Measurements from ENCODE around the gene OOEP. TPM values are rescaled to one million over a fixed set of nuclear protein-coding genes. Genes with fewer than 3 reads are reported as not detected.

Gene OOEP
- total RNA-seq, 1 donor from 2014 or later: not detected

- Mint-ChIP-seq H3K36me3 (ENCODE audit: low read depth, unreplicated experiment) (no peaks in the 10 kb centered on the region), H3K4me3 (ENCODE audit: unreplicated experiment) (no peak overlapping the region), H3K27me3 (ENCODE audit: unreplicated experiment) (peaks cover 3% of the 10 kb centered on the region), H3K9me3 (ENCODE audit: unreplicated experiment) (no peaks in the 10 kb centered on the region), H3K27ac (ENCODE audit: unreplicated experiment) (no peak overlapping the region), H3K4me1 (ENCODE audit: unreplicated experiment) (no peaks in the 10 kb centered on the region)
- TF ChIP-seq CTCF (IDR thresholded peaks at IDR 0.05; ENCODE audit: unreplicated experiment): no peak
- no peak for DNase-seq (ENCODE audit: low spot score)
Observed at GRCh38 chr6:73368675-73369074, 1.0 kb downstream of the OOEP start.

DNA sequence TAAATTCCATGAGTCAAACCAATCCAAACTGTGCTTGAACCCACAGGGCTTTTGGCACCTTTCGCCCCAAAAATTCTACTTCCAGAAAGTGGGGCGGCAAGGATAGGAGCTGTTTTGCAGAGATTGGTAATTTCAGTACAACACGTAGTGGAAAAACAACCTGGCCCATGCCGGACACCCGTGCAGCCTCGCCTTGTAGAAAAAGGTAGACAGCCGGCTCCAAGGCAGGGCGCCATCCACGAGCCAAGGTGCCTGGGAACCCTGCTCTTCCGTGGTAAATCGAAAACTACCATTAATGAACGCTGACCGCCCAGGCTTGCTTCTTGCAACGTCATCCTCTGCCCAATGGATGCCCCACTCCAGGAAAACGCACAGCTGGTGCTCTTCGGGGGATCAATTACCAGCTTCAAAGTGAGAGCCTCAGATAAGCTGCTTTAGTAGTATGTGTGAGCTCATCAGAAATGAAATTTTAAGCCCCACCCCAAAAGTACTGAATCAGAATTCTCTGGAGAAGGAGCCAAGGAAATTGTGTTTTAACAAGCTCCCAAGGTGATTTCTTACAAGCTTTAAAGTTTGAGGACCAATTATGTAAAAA lies 1.8 kb downstream of the OOEP start:
- DNase-seq (ENCODE audit: low spot score): no peak
- Mint-ChIP-seq H3K27me3 (ENCODE audit: unreplicated experiment) (peaks cover 3% of the 10 kb centered on the region), H3K27ac (ENCODE audit: unreplicated experiment) (no peak overlapping the region), H3K4me1 (ENCODE audit: unreplicated experiment) (no peaks in the 10 kb centered on the region), H3K9me3 (ENCODE audit: unreplicated experiment) (no peaks in the 10 kb centered on the region), H3K4me3 (ENCODE audit: unreplicated experiment) (no peak overlapping the region), H3K36me3 (ENCODE audit: low read depth, unreplicated experiment) (no peaks in the 10 kb centered on the region)
- no peak for TF ChIP-seq CTCF (IDR thresholded peaks at IDR 0.05; ENCODE audit: unreplicated experiment)

- Mint-ChIP-seq H3K27me3 (ENCODE audit: unreplicated experiment) (peaks cover 5% of the 10 kb centered on the region), H3K4me3 (ENCODE audit: unreplicated experiment) (no peak overlapping the region), H3K4me1 (ENCODE audit: unreplicated experiment) (peaks cover 4% of the 10 kb centered on the region), H3K9me3 (ENCODE audit: unreplicated experiment) (no peaks in the 10 kb centered on the region), H3K36me3 (ENCODE audit: low read depth, unreplicated experiment) (no peaks in the 10 kb centered on the region), H3K27ac (ENCODE audit: unreplicated experiment) (no peak overlapping the region)
- no peak for DNase-seq (ENCODE audit: low spot score)
- TF ChIP-seq CTCF (IDR thresholded peaks at IDR 0.05; ENCODE audit: unreplicated experiment): no peak
Observed at GRCh38 chr6:73364549-73364948, 5.1 kb downstream of the OOEP start.

DNA sequence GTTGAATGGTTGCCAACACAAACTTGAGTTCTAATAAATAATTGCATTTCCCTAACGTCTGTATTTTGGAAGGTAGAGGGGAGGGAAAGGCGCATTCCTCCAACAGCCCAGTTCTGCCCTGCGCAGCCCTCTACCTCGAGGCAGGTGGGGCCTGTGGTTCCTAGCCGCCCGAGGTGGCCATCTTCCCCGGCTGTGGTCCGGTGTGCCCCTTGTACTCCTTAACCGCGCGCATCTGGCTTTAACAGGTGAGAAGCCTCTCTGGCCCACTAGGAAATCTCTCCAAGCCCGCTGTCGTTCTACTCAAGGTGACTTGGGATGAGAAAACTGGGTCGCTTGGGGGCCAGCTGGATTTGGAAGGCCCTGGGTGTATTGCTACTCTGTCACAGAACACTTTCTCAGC lies 5.6 kb downstream of the OOEP start:
- no peaks in the 10 kb centered on the region for H3K36me3 Mint-ChIP-seq (ENCODE audit: low read depth, unreplicated experiment)
- peaks cover 5% of the 10 kb centered on the region for H3K27me3 Mint-ChIP-seq (ENCODE audit: unreplicated experiment)
- no peak for TF ChIP-seq CTCF (IDR thresholded peaks at IDR 0.05; ENCODE audit: unreplicated experiment)
- no peaks in the 10 kb centered on the region for H3K9me3 Mint-ChIP-seq (ENCODE audit: unreplicated experiment)
- no peak overlapping the region for H3K4me3 Mint-ChIP-seq (ENCODE audit: unreplicated experiment)
- H3K4me1 Mint-ChIP-seq (ENCODE audit: unreplicated experiment): peaks cover 4% of the 10 kb centered on the region
- no peak overlapping the region for H3K27ac Mint-ChIP-seq (ENCODE audit: unreplicated experiment)
- DNase-seq (ENCODE audit: low spot score): no peak

- Mint-ChIP-seq H3K27ac (ENCODE audit: unreplicated experiment) (no peak overlapping the region), H3K36me3 (ENCODE audit: low read depth, unreplicated experiment) (no peaks in the 10 kb centered on the region), H3K4me3 (ENCODE audit: unreplicated experiment) (no peak overlapping the region), H3K27me3 (ENCODE audit: unreplicated experiment) (peaks cover 5% of the 10 kb centered on the region), H3K4me1 (ENCODE audit: unreplicated experiment) (peaks cover 4% of the 10 kb centered on the region), H3K9me3 (ENCODE audit: unreplicated experiment) (no peaks in the 10 kb centered on the region)
- DNase-seq (ENCODE audit: low spot score): no peak
- no peak for TF ChIP-seq CTCF (IDR thresholded peaks at IDR 0.05; ENCODE audit: unreplicated experiment)
Observed at GRCh38 chr6:73363537-73363875, 6.2 kb downstream of the OOEP start.

All from endothelial cell (in vitro differentiated cells).